ACC112 (cell line): ENCODE results near the gene C4orf50.
"Not testable (repeated sequence)": the region's sequence is repeated elsewhere in the genome, so short reads cannot be mapped to it uniquely, and the experiment has no call there.

Experiments
- H2AFZ ChIP-seq: fragments of 200-600 bp; sonication (generic); one replicate; pipeline ENCODE4 v1.6.0; 2017; ENCODE audit warnings: antibody characterized with exemption, low read length; ENCODE audit not compliant: unreplicated experiment
- H3K27ac ChIP-seq: fragments of 200-600 bp; sonication (generic); 2 replicates; pipeline ENCODE4 v1.5.1; 2014; ENCODE audit warnings: low read depth, mild to moderate bottlenecking, antibody characterized with exemption, low read length, moderate library complexity
- H3K27me3 ChIP-seq: fragments of 200-600 bp; sonication (generic); 2 replicates; pipeline ENCODE4 v1.6.1; 2014; ENCODE audit warnings: mild to moderate bottlenecking, antibody characterized with exemption, low read length, moderate library complexity, mixed read lengths; ENCODE audit not compliant: insufficient read depth
- H3K36me3 ChIP-seq: fragments of 200-600 bp; sonication (generic); 2 replicates; pipeline ENCODE4 v1.6.1; 2016; ENCODE audit warnings: mild to moderate bottlenecking, antibody characterized with exemption, low read length, moderate library complexity, mixed read lengths; ENCODE audit not compliant: insufficient read depth
- H3K4me1 ChIP-seq: fragments of 200-600 bp; sonication (generic); one replicate; pipeline ENCODE4 v1.6.1; 2016; ENCODE audit warnings: low read length, mixed read lengths; ENCODE audit not compliant: insufficient read depth, unreplicated experiment, control insufficient read depth
- H3K4me3 ChIP-seq: fragments of 200-600 bp; sonication (generic); 2 replicates; pipeline ENCODE4 v1.5.1; 2014; ENCODE audit warnings: mild to moderate bottlenecking, low read depth, low read length
- H3K79me2 ChIP-seq: fragments of 200-600 bp; sonication (generic); one replicate; pipeline ENCODE4 v1.6.0; 2016; ENCODE audit warnings: low read length; ENCODE audit not compliant: control insufficient read depth, unreplicated experiment, insufficient read depth

Gene C4orf50

GRCh38 chr4:5956285-5957021, 61.8 kb downstream of the C4orf50 start:
- no peaks in the 10 kb centered on the region for H3K79me2 ChIP-seq
- H3K27me3 ChIP-seq: peaks cover 78% of the 10 kb centered on the region
- no peak overlapping the region for H3K4me3 ChIP-seq
- no peak overlapping the region for H2AFZ ChIP-seq
- no peaks in the 10 kb centered on the region for H3K4me1 ChIP-seq
- no peak overlapping the region for H3K27ac ChIP-seq
- H3K36me3 ChIP-seq: no peaks in the 10 kb centered on the region

- no peaks in the 10 kb centered on the region for H3K4me1 ChIP-seq
- no peaks in the 10 kb centered on the region for H3K36me3 ChIP-seq
- no peak overlapping the region for H3K27ac ChIP-seq
- no peak overlapping the region for H2AFZ ChIP-seq
- H3K27me3 ChIP-seq: peaks cover 79% of the 10 kb centered on the region
- H3K4me3 ChIP-seq: no peak overlapping the region
- no peaks in the 10 kb centered on the region for H3K79me2 ChIP-seq
Measured at GRCh38 chr4:5955856-5956255, 62.4 kb downstream of the C4orf50 start.

GRCh38 chr4:5955201-5955821, 62.9 kb downstream of the C4orf50 start:
- no peak overlapping the region for H3K27ac ChIP-seq
- no peaks in the 10 kb centered on the region for H3K4me1 ChIP-seq
- H2AFZ ChIP-seq: no peak overlapping the region
- H3K36me3 ChIP-seq: no peaks in the 10 kb centered on the region
- peaks cover 78% of the 10 kb centered on the region for H3K27me3 ChIP-seq
- no peaks in the 10 kb centered on the region for H3K79me2 ChIP-seq
- H3K4me3 ChIP-seq: no peak overlapping the region

GRCh38 chr4:5954056-5954760, 64.0 kb downstream of the C4orf50 start:
- no peak overlapping the region for H3K27ac ChIP-seq
- no peak overlapping the region for H3K4me3 ChIP-seq
- H3K36me3 ChIP-seq: no peaks in the 10 kb centered on the region
- no peaks in the 10 kb centered on the region for H3K4me1 ChIP-seq
- H2AFZ ChIP-seq: no peak overlapping the region
- peaks cover 69% of the 10 kb centered on the region for H3K27me3 ChIP-seq
- H3K79me2 ChIP-seq: no peaks in the 10 kb centered on the region

- Histone ChIP-seq H3K79me2 (no peaks in the 10 kb centered on the region), H3K36me3 (no peaks in the 10 kb centered on the region), H3K27me3 (peaks cover 63% of the 10 kb centered on the region), H3K4me3 (no peak overlapping the region), H2AFZ (no peak overlapping the region), H3K27ac (no peak overlapping the region), H3K4me1 (no peaks in the 10 kb centered on the region)
Measured at GRCh38 chr4:5952975-5953951, 65.0 kb downstream of the C4orf50 start.

GRCh38 chr4:5952286-5952974, 65.8 kb downstream of the C4orf50 start:
- Histone ChIP-seq H3K36me3 (no peaks in the 10 kb centered on the region), H3K79me2 (no peaks in the 10 kb centered on the region), H3K27ac (no peak overlapping the region), H2AFZ (no peak overlapping the region), H3K27me3 (peaks cover 55% of the 10 kb centered on the region), H3K4me3 (no peak overlapping the region), H3K4me1 (no peaks in the 10 kb centered on the region)

GRCh38 chr4:5946653-5947052, 71.6 kb downstream of the C4orf50 start:
- H3K79me2 ChIP-seq, H3K4me1 ChIP-seq, H3K36me3 ChIP-seq, H3K27ac ChIP-seq, H3K4me3 ChIP-seq, H2AFZ ChIP-seq: not testable (repeated sequence)
- peaks cover 54% of the 10 kb centered on the region for H3K27me3 ChIP-seq

- Histone ChIP-seq H2AFZ (no peak overlapping the region), H3K79me2 (no peaks in the 10 kb centered on the region), H3K4me1 (no peaks in the 10 kb centered on the region), H3K27ac (no peak overlapping the region), H3K27me3 (peaks cover 49% of the 10 kb centered on the region), H3K36me3 (no peaks in the 10 kb centered on the region), H3K4me3 (no peak overlapping the region)
Measured at GRCh38 chr4:5945936-5946335, 72.3 kb downstream of the C4orf50 start.

GRCh38 chr4:5945171-5945570, 73.1 kb downstream of the C4orf50 start:
- H3K27me3 ChIP-seq: peaks cover 49% of the 10 kb centered on the region
- H3K27ac ChIP-seq: no peak overlapping the region
- H3K4me3 ChIP-seq: no peak overlapping the region
- no peaks in the 10 kb centered on the region for H3K79me2 ChIP-seq
- no peaks in the 10 kb centered on the region for H3K36me3 ChIP-seq
- H2AFZ ChIP-seq: no peak overlapping the region
- no peaks in the 10 kb centered on the region for H3K4me1 ChIP-seq

- Histone ChIP-seq H3K4me3 (no peak overlapping the region), H3K79me2 (no peaks in the 10 kb centered on the region), H3K4me1 (no peaks in the 10 kb centered on the region), H3K36me3 (no peaks in the 10 kb centered on the region), H2AFZ (no peak overlapping the region), H3K27ac (no peak overlapping the region), H3K27me3 (peaks cover 43% of the 10 kb centered on the region)
Measured at GRCh38 chr4:5943561-5943960, 74.7 kb downstream of the C4orf50 start.
